Testis (tissue), 2 donors: Measurements from ENCODE around the gene MSMP.

Source experiments
- CTCF ChIP-seq, 3 experiments: fragments of 450-650 bp in 2 of 3; fragments of 200-600 bp in 1 of 3; sonication (generic) in 1 of 3; IDR thresholded peaks; one replicate each; pipeline ENCODE4 v1.5.1; 2016 to 2019; ENCODE audit warnings: antibody characterized with exemption in 3 of 3, mild to moderate bottlenecking in 2 of 3, moderate library complexity in 1 of 3
- POLR2A ChIP-seq: fragments of 450-650 bp; IDR thresholded peaks from one replicate; pipeline ENCODE4 v1.6.1; 2017; ENCODE audit warnings: antibody characterized with exemption, mild to moderate bottlenecking, moderate library complexity

DNA sequence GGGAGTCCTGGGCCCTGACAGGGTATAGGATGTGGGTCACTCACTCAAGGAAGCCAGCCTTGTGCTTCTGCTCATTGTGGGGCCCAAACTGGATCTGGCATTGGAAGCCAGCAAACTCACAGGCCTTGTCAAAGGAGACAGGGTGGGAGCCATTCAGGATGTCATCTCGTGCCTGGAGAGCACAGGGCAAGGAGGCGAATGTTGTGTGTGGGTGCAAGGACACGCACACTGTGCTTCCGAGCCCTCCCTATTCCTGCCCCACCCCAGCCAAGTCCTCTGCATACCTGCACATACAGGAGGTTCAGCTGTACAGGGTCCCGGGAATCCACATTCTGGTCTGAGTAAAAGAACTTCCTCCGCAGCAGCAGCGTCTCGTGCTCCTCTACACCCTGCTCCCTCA lies 30.2 kb downstream of the MSMP start:
- TF ChIP-seq CTCF (IDR thresholded peaks at IDR 0.05) = no peak
- no peak for TF ChIP-seq POLR2A
